ENCODE data around the gene BBS9. TPM values are rescaled to one million over a fixed set of nuclear protein-coding genes. Genes with fewer than 3 reads are reported as not detected.

Gene BBS9
- polyA plus RNA-seq, 1 donor from 2014 or later, result 9.8 TPM

DNA sequence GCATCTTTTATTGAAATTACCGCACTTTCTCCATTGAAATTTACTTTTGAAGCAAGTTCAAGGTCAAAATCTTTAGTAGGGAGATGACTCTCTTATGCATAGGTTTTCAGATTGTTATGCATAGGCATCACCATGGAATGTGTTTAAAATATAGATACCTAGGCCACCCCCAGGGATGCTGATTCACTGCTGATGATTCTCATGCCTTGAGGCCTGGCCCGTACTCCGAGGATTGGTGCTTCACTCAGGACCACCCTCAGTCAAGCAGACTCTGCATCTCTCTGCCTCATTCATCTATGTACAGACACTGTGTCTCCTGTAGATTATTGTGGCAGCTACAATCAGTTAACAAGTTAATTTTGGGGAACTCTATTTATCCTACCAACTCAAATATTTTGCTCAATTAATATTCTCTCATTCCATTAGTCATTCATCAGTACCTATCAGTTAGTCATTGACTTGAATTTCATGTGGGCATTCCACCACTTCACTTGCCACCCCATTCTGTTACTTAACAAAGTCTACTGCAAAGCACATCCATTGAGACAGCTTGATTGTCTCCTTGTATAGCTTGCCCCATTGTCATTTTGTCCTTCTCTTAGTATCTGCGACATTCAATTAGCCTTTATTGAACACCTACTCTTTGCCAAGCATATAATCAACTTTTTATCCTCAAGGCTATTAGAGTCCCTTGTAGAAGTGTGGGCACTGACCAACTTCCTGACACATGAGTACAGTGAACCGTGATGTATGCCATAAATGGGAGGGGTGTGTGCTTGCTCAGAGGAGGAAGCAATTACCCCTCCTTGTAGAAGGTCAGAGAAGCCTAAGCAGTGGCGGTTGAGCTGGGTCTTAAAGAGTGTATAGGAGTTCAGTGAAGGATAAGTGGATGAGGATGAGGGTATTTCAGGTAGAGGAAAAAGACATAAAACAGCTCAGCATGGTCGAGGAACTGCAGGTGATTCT lies 520.4 kb downstream of the BBS9 start:
- H3K4me2 ChIP-seq (ENCODE audit: low read length), result no peak overlapping the region
- no peaks in the 10 kb centered on the region for H3K27me3 ChIP-seq (ENCODE audit: insufficient read depth, low read depth, low read length)
- no peaks in the 10 kb centered on the region for H4K20me1 ChIP-seq (ENCODE audit: insufficient read depth)
- no peak overlapping the region for H3K9ac ChIP-seq (ENCODE audit: low read length)
- H3K9me3 ChIP-seq (ENCODE audit: low read length), result no peaks in the 10 kb centered on the region
- no peak overlapping the region for H3K4me3 ChIP-seq (ENCODE audit: low read length)
- H2AFZ ChIP-seq (ENCODE audit: low read depth, low read length), result no peak overlapping the region
- no peaks in the 10 kb centered on the region for H3F3A ChIP-seq (ENCODE audit: insufficient read depth, low read length, poor library complexity, severe bottlenecking)
- H3K27ac ChIP-seq (ENCODE audit: low read length), result no peak overlapping the region
- no peak for TF ChIP-seq TAF1 (IDR thresholded peaks at IDR 0.05; ENCODE audit: low read depth)
- TF ChIP-seq, protein P1, sequence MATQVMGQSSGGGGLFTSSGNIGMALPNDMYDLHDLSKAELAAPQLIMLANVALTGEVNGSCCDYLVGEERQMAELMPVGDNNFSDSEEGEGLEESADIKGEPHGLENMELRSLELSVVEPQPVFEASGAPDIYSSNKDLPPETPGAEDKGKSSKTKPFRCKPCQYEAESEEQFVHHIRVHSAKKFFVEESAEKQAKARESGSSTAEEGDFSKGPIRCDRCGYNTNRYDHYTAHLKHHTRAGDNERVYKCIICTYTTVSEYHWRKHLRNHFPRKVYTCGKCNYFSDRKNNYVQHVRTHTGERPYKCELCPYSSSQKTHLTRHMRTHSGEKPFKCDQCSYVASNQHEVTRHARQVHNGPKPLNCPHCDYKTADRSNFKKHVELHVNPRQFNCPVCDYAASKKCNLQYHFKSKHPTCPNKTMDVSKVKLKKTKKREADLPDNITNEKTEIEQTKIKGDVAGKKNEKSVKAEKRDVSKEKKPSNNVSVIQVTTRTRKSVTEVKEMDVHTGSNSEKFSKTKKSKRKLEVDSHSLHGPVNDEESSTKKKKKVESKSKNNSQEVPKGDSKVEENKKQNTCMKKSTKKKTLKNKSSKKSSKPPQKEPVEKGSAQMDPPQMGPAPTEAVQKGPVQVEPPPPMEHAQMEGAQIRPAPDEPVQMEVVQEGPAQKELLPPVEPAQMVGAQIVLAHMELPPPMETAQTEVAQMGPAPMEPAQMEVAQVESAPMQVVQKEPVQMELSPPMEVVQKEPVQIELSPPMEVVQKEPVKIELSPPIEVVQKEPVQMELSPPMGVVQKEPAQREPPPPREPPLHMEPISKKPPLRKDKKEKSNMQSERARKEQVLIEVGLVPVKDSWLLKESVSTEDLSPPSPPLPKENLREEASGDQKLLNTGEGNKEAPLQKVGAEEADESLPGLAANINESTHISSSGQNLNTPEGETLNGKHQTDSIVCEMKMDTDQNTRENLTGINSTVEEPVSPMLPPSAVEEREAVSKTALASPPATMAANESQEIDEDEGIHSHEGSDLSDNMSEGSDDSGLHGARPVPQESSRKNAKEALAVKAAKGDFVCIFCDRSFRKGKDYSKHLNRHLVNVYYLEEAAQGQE (IDR thresholded peaks at IDR 0.05; ENCODE audit: borderline replicate concordance), result no peak
- TF ChIP-seq EP300 (conservative IDR thresholded peaks at IDR 0.05; ENCODE audit: poor library complexity, severe bottlenecking), result no peak
- no peak for TF ChIP-seq EZH2 (IDR thresholded peaks at IDR 0.05; ENCODE audit: borderline replicate concordance, insufficient read depth, low read length, poor library complexity, severe bottlenecking)
- TF ChIP-seq MXI1 (conservative IDR thresholded peaks at IDR 0.05; ENCODE audit: poor library complexity, severe bottlenecking), result no peak
- no peaks in the 10 kb centered on the region for H3K9me2 ChIP-seq (ENCODE audit: insufficient read depth, low read length)
- no peaks in the 10 kb centered on the region for H3K36me3 ChIP-seq (ENCODE audit: insufficient read depth, low read length)
- no peaks in the 10 kb centered on the region for H3K79me2 ChIP-seq (replicated peaks; ENCODE audit: insufficient read depth, low read length)

DNA sequence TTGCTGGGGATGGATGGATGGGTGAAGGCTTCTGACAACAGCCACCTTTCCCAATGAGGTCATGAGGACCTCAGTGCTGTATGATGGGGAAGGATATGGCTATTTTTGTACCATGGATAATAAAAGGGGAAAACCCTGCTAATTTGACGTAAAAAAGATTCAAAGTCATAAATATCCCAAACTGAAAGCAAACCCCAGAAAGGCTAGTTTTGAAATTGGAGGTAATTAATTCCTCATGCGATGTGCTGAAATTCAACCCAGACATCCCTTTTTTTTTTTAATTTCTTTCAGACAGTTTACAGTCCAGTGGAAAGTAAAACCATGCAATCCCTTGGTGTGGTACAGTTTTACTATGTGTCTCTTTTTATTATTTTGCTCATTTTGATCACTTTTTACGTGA lies 521.5 kb downstream of the BBS9 start:
- no peaks in the 10 kb centered on the region for H3F3A ChIP-seq (ENCODE audit: insufficient read depth, low read length, poor library complexity, severe bottlenecking)
- H3K9me2 ChIP-seq (ENCODE audit: insufficient read depth, low read length), result no peaks in the 10 kb centered on the region
- no peaks in the 10 kb centered on the region for H3K36me3 ChIP-seq (ENCODE audit: insufficient read depth, low read length)
- no peaks in the 10 kb centered on the region for H3K79me2 ChIP-seq (replicated peaks; ENCODE audit: insufficient read depth, low read length)
- H4K20me1 ChIP-seq (ENCODE audit: insufficient read depth), result no peaks in the 10 kb centered on the region
- no peaks in the 10 kb centered on the region for H3K9me3 ChIP-seq (ENCODE audit: low read length)
- H3K4me3 ChIP-seq (ENCODE audit: low read length), result no peak overlapping the region
- H3K27me3 ChIP-seq (ENCODE audit: insufficient read depth, low read depth, low read length), result no peaks in the 10 kb centered on the region
- H2AFZ ChIP-seq (ENCODE audit: low read depth, low read length), result no peak overlapping the region
- H3K4me2 ChIP-seq (ENCODE audit: low read length), result no peak overlapping the region
- TF ChIP-seq EP300 (conservative IDR thresholded peaks at IDR 0.05; ENCODE audit: poor library complexity, severe bottlenecking) (no peak), POLR2AphosphoS5 (IDR thresholded peaks at IDR 0.05) (no peak), RAD21 (conservative IDR thresholded peaks at IDR 0.05) (no peak), TAF1 (IDR thresholded peaks at IDR 0.05; ENCODE audit: low read depth) (no peak), EZH2 (IDR thresholded peaks at IDR 0.05; ENCODE audit: borderline replicate concordance, insufficient read depth, low read length, poor library complexity, severe bottlenecking) (no peak), MXI1 (conservative IDR thresholded peaks at IDR 0.05; ENCODE audit: poor library complexity, severe bottlenecking) (no peak), SMC3 (conservative IDR thresholded peaks at IDR 0.05; ENCODE audit: poor library complexity) (no peak)
- TF ChIP-seq, protein P1 (IDR thresholded peaks at IDR 0.05; ENCODE audit: borderline replicate concordance), result no peak
- TF ChIP-seq, protein P2, sequence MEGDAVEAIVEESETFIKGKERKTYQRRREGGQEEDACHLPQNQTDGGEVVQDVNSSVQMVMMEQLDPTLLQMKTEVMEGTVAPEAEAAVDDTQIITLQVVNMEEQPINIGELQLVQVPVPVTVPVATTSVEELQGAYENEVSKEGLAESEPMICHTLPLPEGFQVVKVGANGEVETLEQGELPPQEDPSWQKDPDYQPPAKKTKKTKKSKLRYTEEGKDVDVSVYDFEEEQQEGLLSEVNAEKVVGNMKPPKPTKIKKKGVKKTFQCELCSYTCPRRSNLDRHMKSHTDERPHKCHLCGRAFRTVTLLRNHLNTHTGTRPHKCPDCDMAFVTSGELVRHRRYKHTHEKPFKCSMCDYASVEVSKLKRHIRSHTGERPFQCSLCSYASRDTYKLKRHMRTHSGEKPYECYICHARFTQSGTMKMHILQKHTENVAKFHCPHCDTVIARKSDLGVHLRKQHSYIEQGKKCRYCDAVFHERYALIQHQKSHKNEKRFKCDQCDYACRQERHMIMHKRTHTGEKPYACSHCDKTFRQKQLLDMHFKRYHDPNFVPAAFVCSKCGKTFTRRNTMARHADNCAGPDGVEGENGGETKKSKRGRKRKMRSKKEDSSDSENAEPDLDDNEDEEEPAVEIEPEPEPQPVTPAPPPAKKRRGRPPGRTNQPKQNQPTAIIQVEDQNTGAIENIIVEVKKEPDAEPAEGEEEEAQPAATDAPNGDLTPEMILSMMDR (IDR thresholded peaks at IDR 0.05; ENCODE audit: poor library complexity, severe bottlenecking), result no peak
- H3K27ac ChIP-seq (ENCODE audit: low read length), result no peak overlapping the region
- H3K9ac ChIP-seq (ENCODE audit: low read length), result no peak overlapping the region

Measured in neural cell (in vitro differentiated cells).